GM18499 (cell line): ENCODE results near the gene C20orf96.
"Not testable (repeated sequence)": the region's sequence is repeated elsewhere in the genome, so short reads cannot be mapped to it uniquely, and the experiment has no call there.

Source experiments
- ATAC-seq: cut with Tn5 transposase; IDR thresholded peaks from one replicate; pipeline ENCODE4 v1.9.1; 2021; ENCODE audit warnings: moderate number of reproducible peaks; ENCODE audit not compliant: insufficient read depth, unreplicated experiment

Gene C20orf96

GRCh38 chr20:286508-286907, 4.0 kb downstream of the C20orf96 start:
- no peak for ATAC-seq

- ATAC-seq: no peak
Observed at GRCh38 chr20:284172-284571, 6.4 kb downstream of the C20orf96 start.

GRCh38 chr20:278607-279571, 11.7 kb downstream of the C20orf96 start:
- ATAC-seq: no peak

GRCh38 chr20:278181-278580, 12.4 kb downstream of the C20orf96 start:
- ATAC-seq: no peak

GRCh38 chr20:277496-277781, 13.1 kb downstream of the C20orf96 start:
- no peak for ATAC-seq

- no peak for ATAC-seq
Observed at GRCh38 chr20:276620-277495, 13.7 kb downstream of the C20orf96 start.

GRCh38 chr20:275791-276190, 14.8 kb downstream of the C20orf96 start:
- ATAC-seq: no peak

- ATAC-seq: no peak
Observed at GRCh38 chr20:273884-274283, 16.7 kb downstream of the C20orf96 start.

GRCh38 chr20:272718-273117, 17.8 kb downstream of the C20orf96 start:
- ATAC-seq: no peak

- no peak for ATAC-seq
Observed at GRCh38 chr20:271528-271927, 19.0 kb downstream of the C20orf96 start.

- ATAC-seq: no peak
Observed at GRCh38 chr20:271069-271468, 19.5 kb downstream of the C20orf96 start.

GRCh38 chr20:270517-270916, 20.0 kb downstream of the C20orf96 start:
- ATAC-seq: no peak

- ATAC-seq: peak; percentile 86
Observed at GRCh38 chr20:266596-267562, 23.7 kb downstream of the C20orf96 start.

- no peak for ATAC-seq
Observed at GRCh38 chr20:263701-264100, 26.8 kb downstream of the C20orf96 start.

GRCh38 chr20:259981-260380, 30.6 kb downstream of the C20orf96 start:
- no peak for ATAC-seq

- no peak for ATAC-seq
Observed at GRCh38 chr20:258963-259362, 31.6 kb downstream of the C20orf96 start.

- no peak for ATAC-seq
Observed at GRCh38 chr20:258269-258858, 32.2 kb downstream of the C20orf96 start.

GRCh38 chr20:257419-257818, 33.1 kb downstream of the C20orf96 start, which contains the start of gene DEFB132:
Gene DEFB132 (plus strand): TSS chr20:257724. CDS start chr20:257779, 55 bp downstream.
- ATAC-seq: no peak

- ATAC-seq: not testable (repeated sequence)
Observed at GRCh38 chr20:253447-253846, 37.1 kb downstream of the C20orf96 start.

GRCh38 chr20:252801-253200, 37.7 kb downstream of the C20orf96 start:
- no peak for ATAC-seq
